Heart left ventricle (tissue), 13 donors: Measurements from ENCODE around the gene CCDC18.
"Not testable (repeated sequence)": the region's sequence is repeated elsewhere in the genome, so short reads cannot be mapped to it uniquely, and the experiment has no call there.

Source experiments
- CTCF ChIP-seq, 12 donors: fragments of 200-600 bp; sonication (generic) in 4 of 12; IDR thresholded peaks; one replicate each; pipeline versions ENCODE4 v1.5.0 to v1.8.0; 2018 to 2022; ENCODE audit warnings: antibody characterized with exemption in 12 of 12, mild to moderate bottlenecking in 5 of 12
- POLR2A ChIP-seq, 2 donors: fragments of 450-650 bp; IDR thresholded peaks; one replicate each; pipeline ENCODE4 v1.6.1; 2017; ENCODE audit warnings: antibody characterized with exemption in 2 of 2, mild to moderate bottlenecking in 2 of 2, moderate library complexity in 2 of 2
- donor health status: ischemic (EF 13 %, LVEDD 7.1; RV severe dilation, severe dysfunction).
- donor health status: DM: no; HTN: yes; CAD: no.
- donor health status: DM: no; HTN: no; CAD: no.
- donor health status: ischemic (EF 25% LVEDD 6.9; RV normal size, moderate dysfunction).
- donor health status: ischemic (EF 25% LVEDD 5.7; RV mildly dilated, moderate dysfunction).
- donor health status: ischemic (EF 35%, LVEDD 5.7; RV mildly dilated, moderate dysfunction).
- donor health status: nonischemic (EF 11% LVEDD 7.7; RV severe dilation, severe dysfunction).
- donor health status: DM: yes; HTN: yes; CAD: no.
- donor health status: PGD.
- donor health status: ischemic (EF 29% LVEDD 5.4; RV normal size, mild dysfunction).
- donor health status: nonischemic (EF 23%, LVEDD 6.1; RV moderate dilation, normal function).

GRCh38 chr1:93174638-93175037, 5.9 kb upstream of the CCDC18 start:
- not testable (repeated sequence) for TF ChIP-seq CTCF, POLR2A (IDR thresholded peaks at IDR 0.05)
